Endometrial microvascular endothelial cells (primary cell): ENCODE data around the gene MUC3A. TPM values are rescaled to one million over a fixed set of nuclear protein-coding genes. Genes with fewer than 3 reads are reported as not detected.
"Not testable (repeated sequence)": the region's sequence is repeated elsewhere in the genome, so short reads cannot be mapped to it uniquely, and the experiment has no call there.

Experiments
- in situ Hi-C: cut with HindIII; loops from 2 replicates; pipeline ENCODE4 v1.10.0; 2017; ENCODE audit warnings: low sequenced_read_pairs, low pct_unique_long_range_greater_than_20kb; ENCODE audit errors: inconsistent ontology term
- total RNA-seq: library from RNA; depleted of rRNA; stranded (reverse); fragments of >200 nt; gene quantifications from one replicate; pipeline ENCODE4 v1.2.3, GENCODE V29; 2015; ENCODE audit errors: inconsistent ontology term

Gene MUC3A, protein sequence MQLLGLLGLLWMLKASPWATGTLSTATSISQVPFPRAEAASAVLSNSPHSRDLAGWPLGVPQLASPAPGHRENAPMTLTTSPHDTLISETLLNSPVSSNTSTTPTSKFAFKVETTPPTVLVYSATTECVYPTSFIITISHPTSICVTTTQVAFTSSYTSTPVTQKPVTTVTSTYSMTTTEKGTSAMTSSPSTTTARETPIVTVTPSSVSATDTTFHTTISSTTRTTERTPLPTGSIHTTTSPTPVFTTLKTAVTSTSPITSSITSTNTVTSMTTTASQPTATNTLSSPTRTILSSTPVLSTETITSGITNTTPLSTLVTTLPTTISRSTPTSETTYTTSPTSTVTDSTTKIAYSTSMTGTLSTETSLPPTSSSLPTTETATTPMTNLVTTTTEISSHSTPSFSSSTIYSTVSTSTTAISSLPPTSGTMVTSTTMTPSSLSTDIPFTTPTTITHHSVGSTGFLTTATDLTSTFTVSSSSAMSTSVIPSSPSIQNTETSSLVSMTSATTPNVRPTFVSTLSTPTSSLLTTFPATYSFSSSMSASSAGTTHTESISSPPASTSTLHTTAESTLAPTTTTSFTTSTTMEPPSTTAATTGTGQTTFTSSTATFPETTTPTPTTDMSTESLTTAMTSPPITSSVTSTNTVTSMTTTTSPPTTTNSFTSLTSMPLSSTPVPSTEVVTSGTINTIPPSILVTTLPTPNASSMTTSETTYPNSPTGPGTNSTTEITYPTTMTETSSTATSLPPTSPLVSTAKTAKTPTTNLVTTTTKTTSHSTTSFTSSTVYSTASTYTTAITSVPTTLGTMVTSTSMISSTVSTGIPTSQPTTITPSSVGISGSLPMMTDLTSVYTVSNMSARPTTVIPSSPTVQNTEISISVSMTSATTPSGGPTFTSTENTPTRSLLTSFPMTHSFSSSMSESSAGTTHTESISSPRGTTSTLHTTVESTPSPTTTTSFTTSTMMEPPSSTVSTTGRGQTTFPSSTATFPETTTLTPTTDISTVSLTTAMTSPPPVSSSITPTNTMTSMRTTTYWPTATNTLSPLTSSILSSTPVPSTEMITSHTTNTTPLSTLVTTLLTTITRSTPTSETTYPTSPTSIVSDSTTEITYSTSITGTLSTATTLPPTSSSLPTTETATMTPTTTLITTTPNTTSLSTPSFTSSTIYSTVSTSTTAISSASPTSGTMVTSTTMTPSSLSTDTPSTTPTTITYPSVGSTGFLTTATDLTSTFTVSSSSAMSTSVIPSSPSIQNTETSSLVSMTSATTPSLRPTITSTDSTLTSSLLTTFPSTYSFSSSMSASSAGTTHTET (N-terminal part only)
- total RNA-seq, result not detected

DNA sequence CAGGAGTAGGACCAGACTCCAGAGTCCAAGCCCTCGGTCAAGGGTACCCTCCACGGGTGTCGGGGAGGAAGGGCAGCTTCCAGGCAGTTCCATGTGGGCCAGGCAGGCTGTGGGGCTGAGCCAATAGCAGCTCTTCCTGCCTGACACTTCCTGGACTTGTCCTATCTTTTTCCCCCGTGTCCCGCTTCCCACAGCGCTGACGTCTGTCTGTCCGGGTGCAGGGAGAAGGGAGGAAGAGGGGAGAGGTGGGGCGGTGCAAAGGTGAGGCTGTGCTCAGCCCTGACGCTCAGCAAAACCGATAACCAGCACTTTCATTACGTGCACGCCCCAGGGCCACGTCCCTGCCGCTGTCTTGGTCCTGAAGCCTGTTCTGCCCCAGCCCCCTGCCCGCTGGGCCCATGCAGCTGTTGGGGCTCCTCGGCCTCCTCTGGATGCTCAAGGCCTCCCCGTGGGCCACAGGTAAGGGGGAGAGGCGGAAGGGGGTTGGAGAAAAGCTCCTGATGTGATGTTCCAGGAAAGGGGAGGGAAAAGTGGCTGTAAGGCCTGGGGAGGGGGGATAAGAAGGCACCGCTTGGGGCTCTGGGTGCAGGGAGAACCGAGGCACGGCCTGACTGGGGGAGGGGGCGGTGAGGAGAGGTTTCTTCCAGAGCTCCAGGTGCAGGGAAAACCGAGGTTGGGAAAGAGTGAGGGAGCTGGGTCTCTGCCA is at the start of gene MUC3A:
Gene MUC3A (plus strand): TSS at position 308 of the 706 bp plus-strand sequence. CDS start 91 bp downstream, at position 399.
- in situ Hi-C loops, result no loop called here

DNA sequence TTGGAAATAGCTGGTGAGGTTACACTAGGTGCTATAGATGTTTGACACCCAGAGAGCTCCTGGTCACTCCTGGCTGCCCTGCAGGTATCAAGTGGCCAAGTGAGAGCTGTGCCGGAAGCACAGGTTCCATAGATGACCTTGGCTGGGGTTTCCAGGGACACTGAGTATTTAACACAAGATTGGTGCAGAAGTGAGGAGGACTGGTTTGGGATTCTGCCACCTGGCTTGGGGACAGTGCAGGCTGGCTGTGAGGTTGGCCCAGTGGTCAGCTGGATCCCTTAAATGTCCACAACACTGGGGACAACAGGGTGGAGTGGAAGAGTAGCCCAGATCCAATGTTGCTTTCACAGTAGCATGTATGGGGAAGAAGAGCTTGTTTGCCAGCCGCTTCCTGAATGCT is 48.4 kb upstream of the MUC3A start:
- in situ Hi-C loops, result no loop called here

DNA sequence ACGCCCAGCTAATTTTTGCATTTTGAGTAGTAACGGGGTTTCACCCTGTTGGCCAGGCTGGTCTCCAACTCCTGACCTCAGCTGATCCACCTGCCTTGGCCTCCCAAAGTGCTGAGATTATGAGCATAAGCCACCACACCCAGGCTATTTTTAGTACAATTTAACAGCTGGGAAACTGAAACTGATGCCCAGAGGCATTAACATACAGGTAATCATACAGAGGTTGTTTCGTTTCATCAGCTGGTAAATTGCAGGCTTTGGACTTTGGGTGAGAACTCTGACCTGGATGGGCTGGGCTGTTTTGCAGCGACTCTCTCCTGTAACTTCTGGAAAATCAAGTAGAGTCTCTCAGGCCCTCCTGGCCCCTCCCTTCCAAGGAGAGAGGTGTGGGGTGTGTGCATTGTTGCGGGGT is 47.4 kb upstream of the MUC3A start:
- in situ Hi-C loops, result no loop called here

DNA sequence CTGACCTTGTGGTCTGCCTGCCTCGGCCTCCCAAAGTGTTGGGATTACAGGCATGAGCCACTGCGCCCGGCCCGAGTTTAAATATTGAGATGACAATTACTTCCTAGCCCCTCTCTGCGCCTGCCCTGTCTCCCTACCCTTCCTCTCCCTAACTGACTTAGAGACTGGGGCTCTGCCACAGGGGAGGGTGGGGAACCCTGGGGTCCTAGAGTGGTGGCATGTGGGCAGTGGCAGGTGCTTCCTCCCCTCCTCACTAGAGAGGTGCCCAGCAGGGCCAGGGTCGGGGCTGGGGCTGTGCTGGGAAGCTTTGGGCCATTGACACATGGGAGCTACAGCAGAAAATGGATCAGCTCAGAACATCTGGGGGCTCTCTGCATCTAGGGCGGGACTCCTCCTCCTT is 46.7 kb upstream of the MUC3A start:
- in situ Hi-C loops, result no loop called here

DNA sequence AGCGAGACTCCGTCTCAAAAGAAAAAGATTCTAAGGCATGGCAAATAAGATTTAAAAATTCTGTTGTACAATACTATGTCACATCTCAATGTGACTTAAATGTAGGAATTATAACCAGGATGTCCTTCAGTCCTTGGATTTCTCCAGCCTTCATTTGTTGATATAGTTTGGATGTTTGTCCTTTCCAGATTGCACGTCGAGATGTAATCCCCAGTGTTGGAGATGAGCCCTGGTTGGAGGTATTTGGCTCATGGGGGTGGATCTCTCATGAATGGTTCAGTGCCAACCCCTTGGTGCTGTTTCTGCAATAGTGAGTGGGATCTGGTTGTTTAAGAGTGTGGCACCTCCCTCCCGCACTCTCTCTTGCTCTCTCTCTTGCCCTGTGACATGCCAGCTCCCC is 40.8 kb upstream of the MUC3A start:
- in situ Hi-C loops, result no loop called here

DNA sequence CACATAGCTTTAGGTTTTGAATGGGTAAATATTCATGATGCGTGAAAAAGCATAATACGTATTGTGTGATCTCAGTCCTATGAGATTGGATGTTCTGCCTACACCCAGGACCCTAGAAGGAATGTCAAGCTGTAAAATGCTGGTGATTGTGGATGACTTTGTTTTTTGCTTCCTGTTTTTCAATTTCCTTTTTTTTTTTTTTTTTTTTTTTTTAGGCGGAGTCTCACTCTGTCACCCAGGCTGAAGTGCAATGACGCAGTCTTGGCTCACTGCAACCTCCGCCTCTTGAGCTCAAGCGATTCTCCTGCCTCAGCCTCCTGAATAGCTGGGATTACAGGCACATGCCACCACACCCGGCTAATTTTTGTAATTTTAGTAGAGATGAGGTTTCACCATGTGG is 38.9 kb upstream of the MUC3A start:
- in situ Hi-C loops, result not testable (repeated sequence)

DNA sequence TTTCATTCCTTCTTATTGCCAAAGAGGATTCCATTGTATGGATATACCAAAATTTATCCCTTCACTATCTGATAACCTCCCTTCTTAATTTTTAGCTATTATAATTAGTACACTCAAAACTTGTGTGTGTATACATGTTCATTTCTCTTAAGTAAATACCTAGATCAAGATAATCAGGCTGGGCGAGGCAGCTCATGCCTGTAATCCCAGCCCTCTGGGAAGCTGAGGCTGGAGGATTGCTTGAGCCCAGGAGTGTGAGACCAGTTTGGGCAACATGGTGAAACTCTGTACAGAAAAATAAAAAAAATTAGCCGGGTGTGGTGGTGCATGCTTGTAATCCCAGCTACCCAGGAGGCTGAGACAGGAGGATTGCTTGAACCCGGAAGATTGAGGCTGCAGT is 37.9 kb upstream of the MUC3A start:
- in situ Hi-C loops, result no loop called here

DNA sequence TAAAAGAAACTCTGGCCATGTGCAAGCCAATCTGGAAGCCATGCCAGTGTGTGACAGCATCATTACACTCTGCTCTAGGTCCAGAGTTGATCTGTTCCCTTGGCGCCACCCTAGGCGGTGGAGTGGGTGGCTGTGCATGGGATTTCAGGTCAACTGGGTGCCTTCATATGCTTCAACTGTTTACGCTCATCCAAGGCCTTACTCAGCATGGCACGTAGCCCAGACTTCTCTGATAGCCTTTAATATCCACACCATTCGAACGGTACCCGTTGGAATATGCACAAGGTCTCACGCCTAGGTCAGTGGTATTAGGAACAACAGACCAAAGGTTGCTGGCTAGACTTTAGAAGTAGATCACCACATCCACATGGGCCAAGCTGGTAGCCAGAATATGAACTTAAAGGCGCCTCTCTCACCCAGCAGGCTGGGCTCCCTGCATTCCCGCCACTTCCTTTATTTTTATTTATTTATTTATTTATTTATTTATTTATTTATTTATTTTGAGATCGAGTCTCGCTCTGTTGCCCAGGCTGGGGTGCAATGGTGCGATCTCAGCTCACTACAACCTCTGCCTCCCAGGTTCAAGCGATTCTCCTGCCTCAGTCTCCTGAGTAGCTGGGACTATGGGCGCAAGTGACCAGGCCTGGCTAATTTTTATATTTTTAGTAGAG is 35.0 kb upstream of the MUC3A start:
- in situ Hi-C loops, result no loop called here

DNA sequence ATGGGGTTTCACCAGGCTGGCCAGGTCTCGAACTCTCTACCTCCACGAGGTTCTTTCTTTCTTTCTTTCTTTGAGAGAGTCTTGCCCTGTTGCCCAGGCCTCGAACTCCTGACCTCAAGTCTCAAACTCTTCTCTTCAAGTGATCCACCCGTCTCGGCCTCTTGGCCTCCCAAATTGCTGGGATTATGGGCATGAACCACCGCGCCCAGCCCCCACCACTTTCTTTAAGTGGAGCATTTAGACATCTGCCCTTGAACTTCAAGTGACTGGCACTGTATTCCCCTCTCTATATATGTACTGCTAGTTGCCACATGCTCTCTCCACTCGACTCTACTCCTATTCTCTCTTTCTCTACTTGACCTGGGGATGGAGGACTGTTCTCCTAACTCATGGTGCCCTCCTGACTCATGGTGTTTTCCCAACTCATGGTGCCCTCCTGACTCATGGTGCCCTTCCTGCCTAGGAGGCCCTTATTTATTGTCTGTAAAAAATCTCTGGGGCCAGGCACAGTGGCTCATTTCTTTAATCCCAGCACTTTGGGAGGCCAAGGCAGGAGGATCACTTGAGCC is 34.4 kb upstream of the MUC3A start:
- in situ Hi-C loops, result no loop called here

DNA sequence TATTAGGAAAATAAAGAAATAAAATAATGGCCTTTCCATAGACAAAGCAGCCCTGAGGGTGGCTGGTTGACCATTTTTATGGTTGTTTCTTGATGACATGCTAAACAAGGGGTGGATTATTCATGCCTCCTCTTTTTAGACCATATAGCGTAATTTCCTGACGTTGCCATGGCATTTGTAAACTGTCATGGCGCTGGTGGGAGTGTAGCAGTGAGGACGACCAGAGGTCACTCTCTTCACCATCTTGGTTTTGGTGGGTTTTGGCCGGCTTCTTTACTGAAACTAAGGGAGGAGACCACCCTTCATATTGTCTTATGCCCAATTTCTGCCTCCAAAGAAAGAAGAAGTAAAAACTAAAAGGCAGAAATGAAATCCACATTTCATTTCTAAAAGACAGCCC is 30.0 kb upstream of the MUC3A start:
- in situ Hi-C loops, result not testable (repeated sequence)

DNA sequence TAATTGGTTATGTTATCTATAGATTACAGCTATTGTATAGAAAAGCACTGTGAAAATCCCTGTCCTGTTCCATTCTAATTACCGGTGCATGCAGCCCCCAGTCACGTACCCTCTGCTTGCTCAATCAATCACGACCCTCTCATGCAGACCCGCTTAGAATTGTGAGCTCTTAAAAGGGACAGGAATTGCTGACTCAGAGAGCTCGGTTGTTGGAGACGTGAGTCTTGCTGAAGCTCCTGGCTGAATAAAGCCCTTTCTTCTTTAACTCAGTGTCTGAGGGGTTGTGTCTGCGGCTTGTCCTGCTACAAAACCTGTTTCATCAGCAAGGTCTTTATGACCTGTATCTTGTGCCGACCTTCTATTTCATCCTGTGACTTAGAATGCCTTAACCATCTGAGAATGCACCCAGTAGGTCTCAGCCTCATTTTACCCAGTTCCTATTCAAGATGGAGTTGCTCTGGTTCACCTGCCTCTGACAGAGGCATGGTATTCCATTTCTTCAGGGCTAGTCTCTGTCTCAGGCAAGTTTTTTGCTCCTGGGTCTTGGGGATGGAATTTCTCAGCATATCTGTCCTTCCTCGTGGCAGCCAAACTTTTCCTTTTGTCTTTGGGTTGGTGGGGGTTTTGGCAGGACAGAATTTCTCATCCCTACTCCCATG is 29.4 kb upstream of the MUC3A start:
- in situ Hi-C loops, result not testable (repeated sequence)

DNA sequence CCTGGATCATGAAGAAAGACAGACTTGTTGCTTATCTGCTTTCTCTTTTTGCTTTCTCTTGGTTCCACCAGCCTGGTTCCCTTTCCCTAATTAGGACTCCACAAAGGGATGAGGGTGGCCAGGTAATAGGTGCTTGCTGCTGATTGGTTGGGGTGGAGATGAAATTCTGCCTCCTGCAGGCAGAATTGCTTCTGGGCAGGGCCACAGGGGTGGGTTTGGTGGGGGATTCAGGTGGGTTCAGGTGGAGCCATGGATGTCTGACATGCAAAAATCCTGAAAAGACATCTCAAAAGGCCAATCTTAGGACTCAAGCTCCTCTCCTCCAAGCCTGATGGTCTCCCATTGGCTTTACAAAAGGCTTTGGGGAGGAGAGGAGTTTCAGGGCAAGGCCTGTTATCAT is 28.3 kb upstream of the MUC3A start:
- in situ Hi-C loops, result no loop called here

DNA sequence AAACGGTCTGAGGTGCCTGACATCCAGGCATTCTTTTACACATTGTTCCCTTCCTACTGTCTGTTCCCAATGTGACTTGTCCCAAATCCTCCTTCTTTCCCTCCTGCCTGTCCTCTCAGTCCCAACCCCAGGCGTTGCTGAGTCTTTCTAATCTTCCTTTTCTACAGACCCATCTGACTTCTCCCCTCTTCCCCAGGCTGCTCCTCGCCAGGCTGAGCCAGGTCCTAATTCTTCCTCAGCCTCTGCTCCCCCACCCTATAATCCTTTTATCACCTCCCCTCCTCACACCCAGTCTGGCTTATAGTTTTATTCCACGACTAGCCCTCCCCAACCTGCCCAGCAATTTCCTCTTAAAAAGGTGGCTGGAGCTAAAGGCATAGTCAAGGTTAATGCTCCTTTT is 25.7 kb upstream of the MUC3A start:
- in situ Hi-C loops, result not testable (repeated sequence)

DNA sequence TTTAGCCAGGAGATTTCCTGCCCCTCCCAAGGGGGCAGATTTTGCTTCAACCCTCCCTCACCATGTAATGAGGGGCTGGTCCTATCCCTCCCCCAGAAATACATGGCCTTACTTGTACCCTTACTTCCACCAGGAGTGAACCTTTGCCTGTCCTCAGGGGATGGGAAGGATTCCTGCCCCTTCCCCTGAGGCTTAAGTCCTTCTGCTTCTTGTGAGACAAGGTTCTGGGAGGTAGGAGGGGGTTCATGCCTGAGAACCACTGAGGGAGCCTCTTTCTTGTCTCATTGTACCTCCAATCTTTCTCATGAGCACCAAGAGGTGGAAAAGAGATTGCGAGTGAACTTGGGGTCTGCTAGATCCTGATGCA is 19.5 kb upstream of the MUC3A start:
- in situ Hi-C loops, result no loop called here

DNA sequence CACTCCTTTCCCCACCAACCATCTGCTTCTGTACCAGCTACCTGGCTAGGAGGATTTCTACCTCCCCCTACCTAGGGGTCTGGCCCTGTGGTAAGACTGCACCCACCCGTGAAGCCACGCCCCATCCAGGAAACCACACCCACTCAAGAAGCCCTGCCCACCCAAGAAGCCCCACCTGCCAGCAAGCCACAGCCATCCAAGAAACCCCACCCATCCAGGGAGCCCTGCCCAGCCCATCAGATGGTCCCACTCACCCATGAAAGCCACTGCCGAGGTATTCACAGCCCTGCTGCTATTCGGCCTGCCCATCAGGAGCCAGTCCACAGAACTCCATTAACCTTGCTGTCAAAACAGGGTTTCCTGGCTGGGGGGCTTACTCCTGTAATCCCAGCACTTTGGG is 15.6 kb upstream of the MUC3A start:
- in situ Hi-C loops, result no loop called here

DNA sequence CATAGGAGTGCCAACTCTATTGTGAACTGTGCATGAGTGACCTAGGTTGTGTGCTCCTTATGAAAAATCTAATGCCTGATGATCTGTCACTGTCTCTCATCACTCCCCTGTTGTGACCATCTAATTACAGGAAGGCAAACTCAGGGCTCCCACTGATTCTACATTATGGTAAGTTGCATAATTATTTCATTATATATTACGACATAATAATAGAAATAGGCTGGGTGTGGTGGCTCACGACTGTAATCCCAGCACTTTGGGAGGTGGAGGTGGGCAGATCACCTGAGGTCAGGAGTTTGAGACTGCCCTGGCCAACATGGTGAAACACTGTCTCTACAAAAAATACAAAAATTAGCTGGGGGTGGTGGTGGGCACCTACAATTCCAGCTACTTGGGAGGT is 14.0 kb upstream of the MUC3A start:
- in situ Hi-C loops, result not testable (repeated sequence)

DNA sequence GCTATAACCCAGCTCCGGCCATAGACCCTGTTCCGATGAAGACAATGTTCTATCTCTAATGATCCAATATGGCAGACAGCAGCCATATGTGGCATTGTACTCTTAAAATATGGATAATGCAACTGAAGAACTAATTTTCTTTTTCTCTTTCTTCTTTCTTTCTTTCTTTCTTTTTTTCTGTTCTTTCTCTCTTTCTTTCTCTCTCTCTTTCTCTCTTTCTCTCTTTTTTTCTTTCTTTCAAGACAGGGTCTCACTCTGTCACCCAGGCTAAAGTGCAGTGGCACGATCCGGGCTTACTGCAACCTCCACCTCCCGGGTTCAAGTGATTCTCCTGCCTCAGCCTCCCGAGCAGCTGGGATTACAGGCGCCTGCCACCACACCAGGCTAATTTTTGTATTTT is 13.2 kb upstream of the MUC3A start:
- in situ Hi-C loops, result not testable (repeated sequence)
